T-cell (primary cell): Measurements from ENCODE around the gene LSM7. TPM values are rescaled to one million over a fixed set of nuclear protein-coding genes. Genes with fewer than 3 reads are reported as not detected.

Source experiments
- ATAC-seq, 4 experiments: fragments of 200-7000 bp in 3 of 4; fragments of 150-1000 bp in 1 of 4; cut with Tn5 transposase; replicated peaks in 1 of 4; 1 replicate in 3 of 4; 2 replicates in 1 of 4; pipeline ENCODE4 v1.10.0; 2021; ENCODE audit warnings: moderate library complexity in 3 of 4, mild to moderate bottlenecking in 2 of 4, moderate number of reproducible peaks in 1 of 4
- CTCF ChIA-PET, 2 donors: fragments of 300-600 bp; sonication (Branson Sonifier 250); formaldehyde crosslinking; loops; one replicate each; lab custom pipeline; 2022; ENCODE audit warnings: antibody characterized with exemption in 2 of 2; lab: Charles Lee
- POLR2A ChIA-PET, 2 donors: fragments of 300-600 bp; sonication (Branson Sonifier 250); formaldehyde crosslinking; loops; one replicate each; lab custom pipeline; 2022; ENCODE audit warnings: antibody characterized with exemption in 2 of 2; lab: Charles Lee
- DNase-seq, 35 experiments: peaks; one replicate each; pipeline versions ENCODE4 v3.0.0 to v3.0.0-alpha.2; 2013 to 2023
- H3K27ac ChIP-seq: one replicate; pipeline ENCODE4 v1.5.1; 2013; ENCODE audit warnings: low read length
- H3K27me3 ChIP-seq, 2 experiments: replicated peaks in 1 of 2; 1 replicate in 1 of 2; 2 replicates in 1 of 2; pipeline versions ENCODE4 v1.6.1 to v1.7.0; 2013; ENCODE audit warnings: low read length in 1 of 2, mixed read lengths in 1 of 2; ENCODE audit not compliant: control insufficient read depth in 2 of 2, insufficient read depth in 2 of 2; ENCODE audit errors: extremely low read depth in 1 of 2
- H3K36me3 ChIP-seq, 2 donors: 1 replicate in 1 of 2; 2 replicates in 1 of 2; pipeline versions ENCODE4 v1.6.1 to v1.7.0; 2013; ENCODE audit warnings: low read length in 1 of 2; ENCODE audit not compliant: control insufficient read depth in 2 of 2, insufficient read depth in 1 of 2; ENCODE audit errors: extremely low read depth in 1 of 2
- H3K4me1 ChIP-seq, 2 experiments: 1 replicate in 1 of 2; 2 replicates in 1 of 2; pipeline versions ENCODE4 v1.6.1 to v1.7.0; 2013; ENCODE audit warnings: low read length in 2 of 2, mixed read lengths in 1 of 2; ENCODE audit not compliant: insufficient read depth in 2 of 2, control insufficient read depth in 1 of 2; ENCODE audit errors: extremely low read depth in 1 of 2
- H3K4me3 ChIP-seq, 2 donors: 1 replicate in 1 of 2; 2 replicates in 1 of 2; pipeline versions ENCODE4 v1.5.1 to v1.7.0; 2013; ENCODE audit warnings: mild to moderate bottlenecking in 2 of 2, low read length in 1 of 2, moderate library complexity in 1 of 2; ENCODE audit not compliant: control insufficient read depth in 1 of 2; ENCODE audit errors: extremely low read depth in 1 of 2
- H3K9me3 ChIP-seq: 2 replicates; pipeline ENCODE4 v1.7.0; 2013
- H3K27ac Mint-ChIP-seq, 2 donors: one replicate each; pipeline ENCODE4 v1.8.0; 2020 to 2021; ENCODE audit warnings: mild to moderate bottlenecking in 2 of 2, mixed read lengths in 2 of 2
- H3K27me3 Mint-ChIP-seq, 2 donors: one replicate each; pipeline ENCODE4 v1.8.0; 2021 to 2022; ENCODE audit warnings: mixed read lengths in 2 of 2
- H3K36me3 Mint-ChIP-seq: one replicate; pipeline ENCODE4 v1.8.0; 2021; ENCODE audit warnings: mixed read lengths
- H3K4me1 Mint-ChIP-seq, 3 donors: one replicate each; pipeline ENCODE4 v1.8.0; 2020 to 2022; ENCODE audit warnings: mixed read lengths in 3 of 3, mild to moderate bottlenecking in 1 of 3
- H3K4me3 Mint-ChIP-seq, 3 donors: one replicate each; pipeline ENCODE4 v1.8.0; 2020 to 2022; ENCODE audit warnings: mild to moderate bottlenecking in 3 of 3, mixed read lengths in 3 of 3, moderate library complexity in 3 of 3
- H3K9me3 Mint-ChIP-seq, 3 donors: one replicate each; pipeline ENCODE4 v1.8.0; 2020 to 2022; ENCODE audit warnings: mixed read lengths in 3 of 3
- WGBS: methylation state at CpG from one replicate; pipeline ENCODE4 v1.1.5; 2013; ENCODE audit warnings: missing lambda C conversion rate; ENCODE audit not compliant: insufficient coverage; 5-methylcytosine and 5-hydroxymethylcytosine counted together
- total RNA-seq, 35 experiments: library from RNA in 6 of 35; stranded (reverse) in 6 of 35; fragments of 120-200 nt in 1 of 35; gene quantifications; one replicate each; pipeline versions ENCODE4 v1.2.1 to v1.2.4 and lab custom pipeline; 2013 to 2026

LSM7 gene
- total RNA-seq, 5 donors from 2014 or later (not counting 1 experiment from before 2014, with no cell fraction given): 86.7 to 127 (median 107) TPM

DNA sequence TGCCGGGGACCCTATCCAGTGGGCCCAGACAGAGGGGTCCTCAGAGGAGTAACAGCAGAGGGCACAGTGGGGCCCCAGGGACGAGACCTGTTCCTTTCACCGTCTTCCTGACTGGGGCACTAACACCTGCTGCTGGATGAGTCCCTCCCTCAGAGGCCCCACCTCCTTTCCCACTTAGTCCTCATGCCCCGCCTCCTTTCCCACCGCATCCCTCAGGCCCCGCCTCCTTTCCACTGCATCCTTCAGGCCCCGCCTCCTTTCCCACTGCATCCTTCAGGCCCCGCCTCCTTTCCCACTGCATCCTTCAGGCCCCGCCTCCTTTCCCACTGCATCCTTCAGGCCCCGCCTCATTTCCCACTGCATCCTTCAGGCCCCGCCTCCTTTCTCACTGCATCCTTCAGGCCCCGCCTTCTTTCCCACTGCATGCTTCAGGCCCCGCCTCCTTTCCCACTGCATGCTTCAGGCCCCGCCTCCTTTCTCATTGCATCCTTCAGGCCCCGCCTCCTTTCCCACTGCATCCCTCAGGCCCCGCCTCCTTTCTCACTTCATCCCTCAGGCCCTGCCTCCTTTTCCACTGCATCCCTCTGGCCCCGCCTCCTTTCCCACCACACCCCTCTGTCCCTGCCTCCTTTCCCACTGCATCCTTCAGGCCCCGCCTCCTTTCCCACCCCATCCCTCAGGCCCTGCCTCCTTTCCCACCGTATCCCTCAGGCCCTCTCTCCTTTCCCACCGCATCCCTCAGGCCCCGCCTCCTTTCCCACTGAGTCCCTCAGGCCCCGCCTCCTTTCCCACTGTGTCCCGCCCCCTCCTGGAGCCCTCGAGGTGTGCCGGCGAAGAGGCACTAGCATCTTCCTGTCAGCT, 6.8 kb upstream of the LSM7 start:
- WGBS: 96% methylated on average over 23 of the region's 26 CpGs
- Mint-ChIP-seq H3K9me3 (no peaks in the 10 kb centered on the region), H3K27me3 (no peaks in the 10 kb centered on the region), H3K4me3 (peak overlapping the region in 1 of 3 donors; percentile 33), H3K27ac (peak overlapping the region; percentile 17 to 63), H3K36me3 (peaks cover 11% of the 10 kb centered on the region), H3K4me1 (peaks cover 34 to 42% (median 36%) of the 10 kb centered on the region in 3 donors)
- no peak overlapping the region for H3K4me3 ChIP-seq
- no peak overlapping the region for H3K27ac ChIP-seq
- ChIA-PET POLR2A (no interaction called here), CTCF (no interaction called here)
- H3K36me3 ChIP-seq: peaks cover 8 to 10% of the 10 kb centered on the region in 2 donors
- peaks cover 8 to 45% of the 10 kb centered on the region in 2 experiments for H3K4me1 ChIP-seq
- H3K27me3 ChIP-seq: no peaks in the 10 kb centered on the region
- ATAC-seq: no peak
- H3K9me3 ChIP-seq: no peaks in the 10 kb centered on the region
- DNase-seq: peak in 2 of 35 experiments; percentile 27 to 31

DNA sequence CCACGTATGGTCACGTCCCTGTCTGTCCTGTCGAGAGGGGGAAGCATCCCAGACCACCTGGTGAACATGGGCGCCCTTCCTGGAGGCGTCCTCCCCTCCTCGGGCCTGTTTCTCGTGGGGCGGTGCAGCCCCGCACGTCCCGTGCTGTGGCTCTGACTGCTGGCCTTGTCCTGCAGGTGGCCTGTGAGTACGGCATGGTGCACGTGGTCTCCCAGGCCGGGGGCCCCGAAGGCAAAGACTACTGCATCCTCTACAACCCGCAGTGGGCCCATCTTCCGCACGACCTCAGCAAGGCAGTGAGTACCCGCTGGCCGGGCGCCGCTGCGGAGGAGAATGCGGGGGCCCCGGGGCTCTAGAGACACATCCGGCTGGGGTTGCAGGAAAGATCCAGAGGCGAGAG, 6.0 kb upstream of the LSM7 start:
- Histone ChIP-seq H3K27me3 (no peaks in the 10 kb centered on the region), H3K27ac (no peak overlapping the region), H3K36me3 (peaks cover 6 to 10% of the 10 kb centered on the region in 2 donors), H3K4me3 (no peak overlapping the region), H3K9me3 (no peaks in the 10 kb centered on the region), H3K4me1 (peaks cover 8 to 52% of the 10 kb centered on the region in 2 experiments)
- H3K9me3 Mint-ChIP-seq: no peaks in the 10 kb centered on the region
- DNase-seq: no peak
- 97% methylated on average over 26 of the region's 27 CpGs for WGBS
- ChIA-PET POLR2A (no interaction called here), CTCF (no interaction called here)
- no peaks in the 10 kb centered on the region for H3K27me3 Mint-ChIP-seq
- peak overlapping the region in 1 of 2 donors; percentile 28 for H3K27ac Mint-ChIP-seq
- ATAC-seq: no peak
- peaks cover 40 to 48% (median 44%) of the 10 kb centered on the region in 3 donors for H3K4me1 Mint-ChIP-seq
- peaks cover 11% of the 10 kb centered on the region for H3K36me3 Mint-ChIP-seq
- H3K4me3 Mint-ChIP-seq: no peak overlapping the region

DNA sequence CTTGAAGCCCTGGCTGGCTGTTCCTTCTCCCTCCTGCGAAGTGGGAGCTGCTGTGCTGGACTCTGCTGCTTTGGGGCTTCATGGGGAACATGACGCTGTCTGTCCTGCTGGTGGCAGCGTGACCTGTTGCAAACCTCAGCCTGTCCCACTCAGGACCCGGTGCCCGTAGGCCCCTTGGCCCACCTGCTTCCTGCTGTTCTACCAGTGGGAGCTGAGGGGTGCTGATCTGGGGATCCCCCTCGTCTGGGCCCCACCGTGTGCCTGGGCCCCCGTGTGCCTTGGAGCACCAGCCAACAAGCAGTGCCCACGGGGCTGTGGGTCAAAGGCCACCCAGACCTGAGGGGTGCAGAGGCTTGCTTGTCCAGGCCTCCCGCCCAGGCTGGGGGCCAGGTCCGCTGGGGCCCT, 5.4 kb upstream of the LSM7 start:
- Histone ChIP-seq H3K27ac (no peak overlapping the region), H3K9me3 (no peaks in the 10 kb centered on the region), H3K4me1 (peaks cover 11 to 58% of the 10 kb centered on the region in 2 experiments), H3K27me3 (no peaks in the 10 kb centered on the region), H3K4me3 (no peak overlapping the region), H3K36me3 (peaks cover 2 to 7% of the 10 kb centered on the region in 2 donors)
- peak overlapping the region in 1 of 3 donors; percentile 73 for H3K4me3 Mint-ChIP-seq
- H3K9me3 Mint-ChIP-seq: no peaks in the 10 kb centered on the region
- no peak for DNase-seq
- no peak for ATAC-seq
- WGBS: 60% methylated on average over 8 of the region's 11 CpGs
- peaks cover 44 to 52% (median 48%) of the 10 kb centered on the region in 3 donors for H3K4me1 Mint-ChIP-seq
- POLR2A ChIA-PET: no interaction called here
- CTCF ChIA-PET: no interaction called here
- peak overlapping the region in 1 of 2 donors; percentile 61 for H3K27ac Mint-ChIP-seq
- H3K27me3 Mint-ChIP-seq: no peaks in the 10 kb centered on the region
- peaks cover 11% of the 10 kb centered on the region for H3K36me3 Mint-ChIP-seq

DNA sequence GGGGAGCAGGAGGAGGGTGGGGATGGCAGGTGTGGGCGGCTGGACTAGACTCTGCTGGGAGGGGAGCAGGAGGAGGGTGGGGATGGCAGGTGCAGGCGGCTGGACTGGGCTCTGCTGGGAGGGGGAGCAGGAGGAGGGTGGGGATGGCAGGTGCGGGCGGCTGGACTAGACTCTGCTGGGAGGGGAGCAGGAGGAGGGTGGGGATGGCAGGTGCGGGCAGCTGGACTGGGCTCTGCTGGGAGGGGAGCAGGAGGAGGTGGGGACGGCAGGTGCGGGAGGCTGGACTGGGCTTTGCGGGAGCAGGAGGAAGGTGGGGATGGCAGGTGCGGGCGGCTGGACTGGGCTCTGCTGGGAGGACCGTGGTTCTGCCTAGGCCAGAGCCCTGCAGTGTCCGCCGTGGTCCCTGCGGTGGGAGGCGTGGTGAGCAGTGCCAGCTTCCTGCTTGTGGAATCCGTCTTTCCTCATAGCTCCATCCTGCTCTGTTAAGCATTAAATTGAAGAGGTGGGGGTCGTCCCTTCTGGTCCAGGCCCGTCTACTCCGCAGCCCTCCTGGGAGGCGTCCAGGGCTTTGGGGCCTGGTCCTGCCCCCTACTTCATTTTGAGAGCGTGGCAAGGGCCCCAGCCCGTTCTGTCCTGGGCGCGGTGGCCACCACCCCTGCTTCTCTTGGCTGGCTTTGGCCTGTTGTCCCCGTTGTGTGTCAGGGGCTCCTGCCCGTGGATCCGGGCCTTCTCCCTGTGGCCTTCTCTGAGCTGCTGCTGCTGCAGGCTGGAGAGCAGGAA, 4.8 kb upstream of the LSM7 start:
- no peak for ATAC-seq
- 88% methylated on average over 13 of the region's 27 CpGs for WGBS
- Histone ChIP-seq H3K4me1 (peaks cover 11 to 59% of the 10 kb centered on the region in 2 experiments), H3K27me3 (no peaks in the 10 kb centered on the region), H3K4me3 (no peak overlapping the region), H3K27ac (no peak overlapping the region), H3K9me3 (no peaks in the 10 kb centered on the region), H3K36me3 (peaks cover 2 to 6% of the 10 kb centered on the region in 2 donors)
- DNase-seq: no peak
- Mint-ChIP-seq H3K36me3 (peaks cover 14% of the 10 kb centered on the region), H3K27me3 (no peaks in the 10 kb centered on the region), H3K9me3 (no peaks in the 10 kb centered on the region), H3K27ac (peak overlapping the region; percentile 39 to 61), H3K4me3 (peak overlapping the region in 1 of 3 donors; percentile 73), H3K4me1 (peaks cover 45 to 55% (median 52%) of the 10 kb centered on the region in 3 donors)
- CTCF ChIA-PET: no interaction called here
- POLR2A ChIA-PET: no interaction called here

DNA sequence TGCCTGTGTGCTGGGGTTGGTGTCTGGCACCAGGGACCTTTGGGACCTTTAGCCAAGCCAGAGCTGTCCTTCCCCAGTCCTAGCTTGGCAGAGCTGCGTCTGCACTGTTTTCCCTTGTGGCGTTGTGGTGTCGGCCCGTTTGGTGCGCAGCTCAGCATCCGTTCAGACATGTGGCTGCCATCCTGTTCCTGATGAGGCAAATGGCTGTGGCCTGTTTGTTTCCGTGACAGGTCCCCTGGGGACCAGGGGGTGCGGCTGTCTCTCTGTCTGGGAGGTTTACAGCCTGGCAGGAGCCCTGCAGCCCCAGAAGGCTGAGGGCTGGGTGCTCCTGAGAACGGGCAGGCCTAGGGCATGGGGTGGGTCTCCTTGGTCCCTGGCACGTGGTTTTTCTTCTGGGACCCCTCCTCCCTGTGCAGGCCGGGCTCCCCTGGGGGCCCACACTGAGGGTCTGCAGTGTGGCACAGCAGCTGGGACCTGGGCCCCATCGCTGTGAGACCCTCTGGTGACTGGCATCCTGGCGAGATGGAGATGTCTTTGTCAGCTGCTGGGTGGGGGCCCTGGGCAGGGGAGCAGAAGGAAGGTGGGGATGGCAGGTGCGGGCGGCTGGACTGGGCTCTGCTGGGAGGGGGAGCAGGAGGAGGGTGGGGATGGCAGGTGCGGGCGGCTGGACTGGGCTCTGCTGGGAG, 4.1 kb upstream of the LSM7 start:
- Mint-ChIP-seq H3K4me1 (peaks cover 49 to 59% (median 58%) of the 10 kb centered on the region in 3 donors), H3K4me3 (peak overlapping the region; percentile 36 to 73 (median 54))

More for the DNA sequence above, 4.1 kb upstream of the LSM7 start:
- ChIA-PET CTCF (no interaction called here), POLR2A (no interaction called here)
- 59% methylated on average over 14 of the region's 17 CpGs for WGBS
- H3K4me1 ChIP-seq: peaks cover 14 to 64% of the 10 kb centered on the region in 2 experiments
- ATAC-seq (peak; percentile 57 to 77 (median 70)), DNase-seq (peak; percentile 25 to 80 (median 59))
- no peaks in the 10 kb centered on the region for H3K27me3 Mint-ChIP-seq
- H3K4me3 ChIP-seq: no peak overlapping the region
- peak overlapping the region; percentile 89 to 93 for H3K27ac Mint-ChIP-seq
- H3K9me3 Mint-ChIP-seq: no peaks in the 10 kb centered on the region
- peak overlapping the region; percentile 59 for H3K27ac ChIP-seq
- H3K36me3 ChIP-seq: peaks cover 2 to 4% of the 10 kb centered on the region in 2 donors
- peaks cover 12% of the 10 kb centered on the region for H3K36me3 Mint-ChIP-seq
- H3K27me3 ChIP-seq: no peaks in the 10 kb centered on the region
- no peaks in the 10 kb centered on the region for H3K9me3 ChIP-seq
